IgD-negative memory B cell (primary cell): Measurements from ENCODE around the gene FAM120A. TPM values are rescaled to one million over a fixed set of nuclear protein-coding genes. Genes with fewer than 3 reads are reported as not detected.

ENCODE experiments used
- H3K27ac Mint-ChIP-seq, 3 donors: one replicate each; pipeline ENCODE4 v1.8.0; 2020 to 2022; ENCODE audit warnings: mild to moderate bottlenecking in 3 of 3, mixed read lengths in 3 of 3, moderate library complexity in 1 of 3
- H3K27me3 Mint-ChIP-seq: one replicate; pipeline ENCODE4 v1.8.0; 2021; ENCODE audit warnings: mixed read lengths
- H3K36me3 Mint-ChIP-seq: one replicate; pipeline ENCODE4 v1.8.0; 2020; ENCODE audit warnings: mild to moderate bottlenecking, mixed read lengths
- H3K4me1 Mint-ChIP-seq, 3 donors: one replicate each; pipeline ENCODE4 v1.8.0; 2020 to 2022; ENCODE audit warnings: mixed read lengths in 3 of 3, mild to moderate bottlenecking in 1 of 3
- H3K4me3 Mint-ChIP-seq, 4 donors: one replicate each; pipeline ENCODE4 v1.8.0; 2020 to 2022; ENCODE audit warnings: mild to moderate bottlenecking in 4 of 4, mixed read lengths in 4 of 4, moderate library complexity in 3 of 4
- H3K9me3 Mint-ChIP-seq, 3 donors: one replicate each; pipeline ENCODE4 v1.8.0; 2020 to 2021; ENCODE audit warnings: mixed read lengths in 3 of 3, mild to moderate bottlenecking in 1 of 3
- polyA plus RNA-seq: library from polyadenylated mRNA; unstranded; fragments of 300-500 nt; fragmentation: Illumina TruSeq; gene quantifications from one replicate; pipeline ENCODE4 v1.2.3, GENCODE V29; 2021

The FAM120A gene
- polyA plus RNA-seq, 1 donor from 2014 or later, result 14.5 TPM

DNA sequence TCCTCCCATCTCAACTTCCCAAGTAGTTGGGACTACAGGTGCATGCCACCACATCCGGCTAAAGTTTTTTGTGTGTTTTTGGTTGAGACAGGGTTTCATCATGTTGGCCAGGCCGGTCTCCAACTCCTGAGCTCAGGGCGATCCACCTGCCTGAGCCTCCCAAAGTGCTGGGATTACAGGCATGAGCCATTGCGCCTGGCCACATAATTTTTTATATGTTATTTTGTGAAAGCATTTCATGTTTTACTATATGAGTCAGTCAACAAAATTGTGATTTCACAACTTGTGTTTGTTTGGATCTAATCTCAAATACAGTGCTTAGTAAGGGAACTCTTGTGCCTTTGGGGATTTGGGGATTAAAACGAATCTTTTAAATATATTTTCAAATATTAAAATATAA is 21.9 kb downstream of the FAM120A start:
- no peaks in the 10 kb centered on the region for H3K27me3 Mint-ChIP-seq
- no peak overlapping the region for H3K4me3 Mint-ChIP-seq
- peaks cover 10% of the 10 kb centered on the region for H3K36me3 Mint-ChIP-seq
- peaks cover 31 to 35% (median 33%) of the 10 kb centered on the region in 3 donors for H3K4me1 Mint-ChIP-seq
- no peak overlapping the region for H3K27ac Mint-ChIP-seq
- H3K9me3 Mint-ChIP-seq, result no peaks in the 10 kb centered on the region

GRCh38 chr9:93475108-93475507 is 23.6 kb downstream of the FAM120A start:
- peaks cover 8% of the 10 kb centered on the region for H3K36me3 Mint-ChIP-seq
- no peaks in the 10 kb centered on the region for H3K9me3 Mint-ChIP-seq
- peaks cover 21 to 26% (median 25%) of the 10 kb centered on the region in 3 donors for H3K4me1 Mint-ChIP-seq
- H3K27me3 Mint-ChIP-seq, result no peaks in the 10 kb centered on the region
- H3K27ac Mint-ChIP-seq, result no peak overlapping the region
- H3K4me3 Mint-ChIP-seq, result no peak overlapping the region

DNA sequence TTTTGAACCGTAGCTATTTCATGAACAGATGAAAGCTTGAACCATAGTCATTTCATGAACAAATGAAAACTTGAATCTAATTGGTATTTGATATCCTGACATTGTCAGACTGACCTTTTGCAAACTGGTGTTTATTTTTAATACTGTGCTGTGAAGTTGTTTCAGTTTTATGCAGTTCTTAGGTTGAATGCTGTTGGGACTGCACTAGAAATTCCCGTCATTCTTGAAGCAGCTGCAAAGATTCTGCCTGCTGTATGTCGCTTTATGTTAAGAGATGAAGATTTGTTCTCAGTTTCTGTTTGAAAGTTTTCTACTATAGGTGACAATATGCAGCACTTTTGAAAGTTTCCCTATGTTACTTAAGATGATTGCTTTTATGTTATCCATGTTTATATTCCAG is 24.4 kb downstream of the FAM120A start:
- Mint-ChIP-seq H3K4me1 (peaks cover 14 to 25% (median 20%) of the 10 kb centered on the region in 3 donors), H3K27me3 (no peaks in the 10 kb centered on the region), H3K9me3 (no peaks in the 10 kb centered on the region), H3K36me3 (peaks cover 9% of the 10 kb centered on the region), H3K27ac (peak overlapping the region in 1 of 3 donors; percentile 29), H3K4me3 (no peak overlapping the region)

- peaks cover 17 to 22% (median 21%) of the 10 kb centered on the region in 3 donors for H3K4me1 Mint-ChIP-seq
- no peaks in the 10 kb centered on the region for H3K27me3 Mint-ChIP-seq
- H3K36me3 Mint-ChIP-seq, result peaks cover 10% of the 10 kb centered on the region
- H3K9me3 Mint-ChIP-seq, result no peaks in the 10 kb centered on the region
- no peak overlapping the region for H3K4me3 Mint-ChIP-seq
- H3K27ac Mint-ChIP-seq, result peak overlapping the region in 1 of 3 donors; percentile 23
Observed at GRCh38 chr9:93476924-93477323, 25.4 kb downstream of the FAM120A start.

GRCh38 chr9:93477397-93477796 is 25.9 kb downstream of the FAM120A start:
- no peak overlapping the region for H3K4me3 Mint-ChIP-seq
- H3K9me3 Mint-ChIP-seq, result no peaks in the 10 kb centered on the region
- H3K4me1 Mint-ChIP-seq, result peaks cover 14 to 22% (median 22%) of the 10 kb centered on the region in 3 donors
- H3K27me3 Mint-ChIP-seq, result no peaks in the 10 kb centered on the region
- no peak overlapping the region for H3K27ac Mint-ChIP-seq
- peaks cover 7% of the 10 kb centered on the region for H3K36me3 Mint-ChIP-seq

- no peak overlapping the region for H3K4me3 Mint-ChIP-seq
- H3K27ac Mint-ChIP-seq, result no peak overlapping the region
Observed at GRCh38 chr9:93479726-93480125, 28.2 kb downstream of the FAM120A start.

DNA sequence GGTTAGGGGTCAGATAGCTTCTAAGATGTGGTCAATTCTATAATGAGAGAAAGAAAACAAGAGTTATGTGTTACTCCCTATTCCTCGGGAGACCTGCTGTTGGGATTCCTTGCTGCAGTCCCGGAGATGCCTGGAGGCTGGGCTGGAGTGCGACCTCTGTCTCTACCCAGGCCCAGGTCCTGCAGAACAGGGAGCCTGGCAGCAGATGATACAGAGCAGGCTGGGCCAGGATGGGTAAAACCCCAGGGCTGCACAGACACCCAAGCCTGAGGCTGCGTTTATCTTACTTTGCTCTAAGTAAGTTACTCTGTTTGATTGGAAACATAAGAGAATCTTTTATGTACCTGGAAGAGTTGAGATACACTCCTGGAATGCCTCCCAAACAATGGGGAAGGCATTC is 28.8 kb downstream of the FAM120A start:
- Mint-ChIP-seq H3K36me3 (peaks cover 7% of the 10 kb centered on the region), H3K9me3 (no peaks in the 10 kb centered on the region), H3K4me1 (peaks cover 15 to 22% (median 21%) of the 10 kb centered on the region in 3 donors), H3K4me3 (no peak overlapping the region), H3K27ac (peak overlapping the region in 1 of 3 donors; percentile 6), H3K27me3 (no peaks in the 10 kb centered on the region)

More at GRCh38 chr9:93479726-93480125, 28.2 kb downstream of the FAM120A start:
- no peaks in the 10 kb centered on the region for H3K9me3 Mint-ChIP-seq
- no peaks in the 10 kb centered on the region for H3K27me3 Mint-ChIP-seq
- H3K36me3 Mint-ChIP-seq, result peaks cover 7% of the 10 kb centered on the region
- H3K4me1 Mint-ChIP-seq, result peaks cover 15 to 22% (median 22%) of the 10 kb centered on the region in 3 donors

GRCh38 chr9:93480728-93481324 is 29.3 kb downstream of the FAM120A start:
- Mint-ChIP-seq H3K27me3 (no peaks in the 10 kb centered on the region), H3K4me3 (no peak overlapping the region), H3K27ac (no peak overlapping the region), H3K36me3 (peaks cover 7% of the 10 kb centered on the region), H3K4me1 (peaks cover 13 to 18% (median 17%) of the 10 kb centered on the region in 3 donors), H3K9me3 (no peaks in the 10 kb centered on the region)

DNA sequence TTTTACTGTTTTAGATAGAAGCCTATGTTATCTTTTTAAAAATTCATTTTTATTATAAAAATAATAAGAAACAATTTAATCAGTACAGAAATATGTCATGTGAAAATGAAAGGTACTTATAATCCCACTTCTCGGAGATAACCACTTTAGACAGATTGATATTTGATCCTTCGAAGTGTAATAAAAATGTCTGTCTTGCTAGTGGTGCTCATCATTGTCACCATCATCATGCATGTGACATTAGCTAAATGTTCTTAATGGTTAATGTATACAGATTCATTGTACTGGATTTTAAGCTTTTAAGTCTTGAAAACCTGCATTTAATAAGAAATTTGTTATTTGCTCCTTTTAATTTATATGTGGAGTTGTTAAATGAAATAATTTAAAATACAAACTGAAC is 32.0 kb downstream of the FAM120A start:
- Mint-ChIP-seq H3K27ac (no peak overlapping the region), H3K4me3 (no peak overlapping the region), H3K4me1 (peaks cover 4 to 23% (median 13%) of the 10 kb centered on the region in 3 donors), H3K36me3 (peaks cover 13% of the 10 kb centered on the region), H3K27me3 (no peaks in the 10 kb centered on the region), H3K9me3 (no peaks in the 10 kb centered on the region)

GRCh38 chr9:93486268-93486667 is 34.8 kb downstream of the FAM120A start:
- Mint-ChIP-seq H3K4me3 (no peak overlapping the region), H3K27ac (no peak overlapping the region), H3K4me1 (peaks cover 11 to 26% (median 14%) of the 10 kb centered on the region in 3 donors), H3K36me3 (peaks cover 11% of the 10 kb centered on the region), H3K27me3 (no peaks in the 10 kb centered on the region), H3K9me3 (no peaks in the 10 kb centered on the region)

DNA sequence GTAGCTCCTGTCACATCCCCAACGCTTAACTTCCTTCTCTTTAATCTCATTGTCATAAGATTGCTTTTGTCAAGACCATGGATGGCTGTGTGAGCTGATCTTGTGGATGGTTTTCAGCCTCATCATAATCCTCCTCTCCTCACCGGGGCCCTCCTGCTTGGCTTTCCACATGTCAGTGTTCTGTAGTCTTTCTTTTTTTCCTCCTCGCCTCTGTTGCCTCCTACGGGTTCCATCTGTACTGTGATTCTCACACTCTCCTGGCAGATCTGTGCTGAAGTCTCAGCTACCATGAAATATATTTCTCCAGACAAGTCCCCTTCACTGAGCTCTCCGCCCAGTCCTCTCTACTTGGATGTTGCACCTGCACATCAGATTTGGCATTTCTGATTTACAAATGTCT is 36.8 kb downstream of the FAM120A start:
- H3K27ac Mint-ChIP-seq, result no peak overlapping the region
- peaks cover 13 to 19% (median 14%) of the 10 kb centered on the region in 3 donors for H3K4me1 Mint-ChIP-seq
- no peak overlapping the region for H3K4me3 Mint-ChIP-seq
- H3K27me3 Mint-ChIP-seq, result no peaks in the 10 kb centered on the region
- peaks cover 8% of the 10 kb centered on the region for H3K36me3 Mint-ChIP-seq
- no peaks in the 10 kb centered on the region for H3K9me3 Mint-ChIP-seq

DNA sequence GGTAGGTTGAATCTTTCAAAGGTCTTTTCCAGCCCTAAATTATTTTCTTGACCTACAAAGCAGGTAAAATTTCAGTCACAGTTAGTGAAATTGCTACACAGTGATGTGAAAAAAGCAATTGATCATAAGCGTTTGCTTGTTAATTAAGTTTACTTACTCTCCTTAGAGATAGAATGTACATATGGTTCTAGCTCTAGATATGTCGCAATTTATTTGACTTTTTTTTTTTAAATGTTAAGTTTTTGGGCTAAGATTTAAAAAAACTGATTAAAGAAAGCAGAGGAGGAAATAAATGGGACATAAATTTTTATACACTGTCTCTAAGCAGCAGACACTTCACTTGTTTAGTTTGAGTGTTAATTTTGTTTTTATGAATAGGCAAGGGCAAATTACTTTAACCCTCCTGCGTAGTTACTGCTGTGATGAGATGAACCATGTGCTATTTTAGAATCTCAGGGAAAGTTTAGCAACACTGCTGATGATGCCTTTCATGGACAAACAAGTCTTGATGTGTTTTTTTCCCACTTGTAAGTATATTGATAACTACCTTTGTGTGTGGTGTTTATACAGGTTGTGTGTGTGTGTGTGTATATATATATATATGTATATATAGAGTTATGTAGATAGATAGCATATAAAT is 40.2 kb downstream of the FAM120A start:
- Mint-ChIP-seq H3K27ac (peak overlapping the region in 1 of 3 donors; percentile 44), H3K27me3 (no peaks in the 10 kb centered on the region), H3K4me1 (peaks cover 8 to 22% (median 14%) of the 10 kb centered on the region in 3 donors), H3K9me3 (no peaks in the 10 kb centered on the region), H3K4me3 (no peak overlapping the region), H3K36me3 (peaks cover 6% of the 10 kb centered on the region)

DNA sequence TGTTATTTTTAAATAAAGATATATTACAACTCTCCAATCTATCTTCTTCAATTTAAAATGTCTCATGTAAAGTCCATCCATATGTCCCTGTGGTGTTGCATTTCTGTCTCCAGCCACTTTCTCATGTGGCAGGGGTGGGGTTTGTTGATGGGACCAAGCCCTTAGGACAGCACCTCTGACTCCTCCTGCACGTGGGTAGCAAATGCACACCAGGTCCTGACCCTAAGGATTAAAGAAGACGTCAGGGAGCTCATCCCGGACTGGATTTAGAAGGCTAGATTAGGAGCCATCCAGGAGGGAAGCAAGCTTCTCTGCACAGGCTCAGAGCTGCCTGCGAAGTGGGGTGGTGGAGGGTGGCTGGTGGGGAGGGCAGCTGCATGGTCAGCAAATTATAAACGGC is 40.8 kb downstream of the FAM120A start:
- H3K27ac Mint-ChIP-seq, result no peak overlapping the region
- no peaks in the 10 kb centered on the region for H3K9me3 Mint-ChIP-seq
- H3K36me3 Mint-ChIP-seq, result peaks cover 6% of the 10 kb centered on the region
- H3K4me1 Mint-ChIP-seq, result peaks cover 8 to 19% (median 14%) of the 10 kb centered on the region in 3 donors
- H3K27me3 Mint-ChIP-seq, result no peaks in the 10 kb centered on the region
- no peak overlapping the region for H3K4me3 Mint-ChIP-seq

DNA sequence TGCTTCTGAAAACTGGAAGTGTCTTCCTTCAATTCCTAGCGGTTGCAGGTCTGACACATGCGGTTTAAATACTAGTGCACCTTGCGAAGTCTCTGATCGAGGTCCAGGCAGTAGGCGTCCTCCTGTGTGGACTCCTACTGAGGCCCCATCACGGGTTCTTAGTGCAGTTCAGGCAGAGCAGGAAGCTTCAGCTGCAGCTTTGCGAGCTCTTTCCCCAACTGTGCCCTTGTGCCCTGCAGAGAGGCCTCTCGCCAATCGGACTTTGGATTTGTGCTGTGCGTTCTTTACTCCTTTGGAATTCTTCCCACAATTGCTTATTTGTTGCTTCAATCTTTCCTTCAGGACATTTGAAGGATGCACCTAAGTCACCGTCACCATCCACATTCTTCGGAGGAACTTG is 42.5 kb downstream of the FAM120A start:
- H3K27me3 Mint-ChIP-seq, result no peaks in the 10 kb centered on the region
- peaks cover 8 to 10% (median 8%) of the 10 kb centered on the region in 3 donors for H3K4me1 Mint-ChIP-seq
- H3K4me3 Mint-ChIP-seq, result no peak overlapping the region
- no peaks in the 10 kb centered on the region for H3K9me3 Mint-ChIP-seq
- H3K36me3 Mint-ChIP-seq, result peaks cover 2% of the 10 kb centered on the region
- H3K27ac Mint-ChIP-seq, result no peak overlapping the region

DNA sequence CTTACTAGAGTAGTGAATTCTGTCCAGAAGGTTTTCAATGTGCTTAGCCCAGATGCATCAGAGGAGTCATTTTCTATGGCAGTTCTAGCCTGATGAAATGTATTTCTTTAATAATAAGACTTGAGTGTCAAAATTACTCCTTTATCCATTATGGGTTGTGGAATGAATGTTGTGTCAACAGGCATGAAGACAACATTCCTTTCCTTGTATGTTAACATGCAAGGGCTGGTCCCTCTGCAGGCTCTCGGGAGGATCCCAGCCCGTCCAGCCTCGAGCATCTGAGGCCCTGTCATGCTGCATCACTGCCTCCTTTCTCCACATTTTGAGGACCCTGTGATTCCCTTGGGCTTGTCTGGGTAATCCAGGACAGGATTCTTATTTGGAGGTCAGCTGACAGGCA is 44.8 kb downstream of the FAM120A start:
- Mint-ChIP-seq H3K4me3 (no peak overlapping the region), H3K9me3 (no peaks in the 10 kb centered on the region), H3K27me3 (no peaks in the 10 kb centered on the region), H3K36me3 (peaks cover 3% of the 10 kb centered on the region), H3K4me1 (peaks cover 14 to 15% (median 14%) of the 10 kb centered on the region in 3 donors), H3K27ac (peak overlapping the region in 1 of 3 donors; percentile 35)
